ENCODE results near the gene TEX38. TPM values are rescaled to one million over a fixed set of nuclear protein-coding genes. Genes with fewer than 3 reads are reported as not detected.

TEX38 gene
- total RNA-seq, 1 experiment from 2014 or later, result 0.17 TPM

GRCh38 chr1:46686255-46686654 lies 14.6 kb downstream of the TEX38 start:
- no peak overlapping the region for H3K27ac Mint-ChIP-seq
- no peaks in the 10 kb centered on the region for H3K4me1 Mint-ChIP-seq
- no peaks in the 10 kb centered on the region for H3K9me3 Mint-ChIP-seq
- no peak for ATAC-seq
- DNase-seq (ENCODE audit: low spot score), result no peak
- no peak overlapping the region for H3K4me3 Mint-ChIP-seq
- POLR2A ChIA-PET, result no interaction called here
- CTCF ChIA-PET, result no interaction called here
- peaks cover 74% of the 10 kb centered on the region for H3K36me3 Mint-ChIP-seq
- no peak for TF ChIP-seq ZBTB43 (CRISPR knock-in tag; IDR thresholded peaks at IDR 0.05)
- no peak for TF ChIP-seq NFE2L1 (CRISPR knock-in tag; IDR thresholded peaks at IDR 0.05)
- TF ChIP-seq TP53 (CRISPR knock-in tag; IDR thresholded peaks at IDR 0.05), result no peak
- TF ChIP-seq CREB1 (CRISPR knock-in tag; IDR thresholded peaks at IDR 0.05), result no peak
- TF ChIP-seq JAZF1 (CRISPR knock-in tag; IDR thresholded peaks at IDR 0.05), result no peak
- no peak for TF ChIP-seq ATF6 (CRISPR knock-in tag; IDR thresholded peaks at IDR 0.05)
- TF ChIP-seq HMGA2 (CRISPR knock-in tag; IDR thresholded peaks at IDR 0.05), result no peak
- no peak for TF ChIP-seq ATF2 (CRISPR knock-in tag; IDR thresholded peaks at IDR 0.05; ENCODE audit: borderline replicate concordance, low read depth)
- no peak for TF ChIP-seq ZNF396 (CRISPR knock-in tag; IDR thresholded peaks at IDR 0.05; ENCODE audit: borderline replicate concordance)
- no peak for TF ChIP-seq ATF3 (CRISPR knock-in tag; conservative IDR thresholded peaks at IDR 0.05)
- TF ChIP-seq ZBTB21 (CRISPR knock-in tag; IDR thresholded peaks at IDR 0.05; ENCODE audit: borderline replicate concordance), result no peak
- no peak for TF ChIP-seq SMAD4 (CRISPR knock-in tag; IDR thresholded peaks at IDR 0.05)
- TF ChIP-seq KAT7 (CRISPR knock-in tag; IDR thresholded peaks at IDR 0.05; ENCODE audit: borderline replicate concordance), result no peak
- TF ChIP-seq AFF4 (CRISPR knock-in tag; IDR thresholded peaks at IDR 0.05; ENCODE audit: borderline replicate concordance), result no peak
- no peak for TF ChIP-seq CREM (CRISPR knock-in tag; IDR thresholded peaks at IDR 0.05)
- TF ChIP-seq NR2C2 (CRISPR knock-in tag; IDR thresholded peaks at IDR 0.05), result no peak
- no peaks in the 10 kb centered on the region for H3K27me3 Mint-ChIP-seq (ENCODE audit: low read depth)

- no peaks in the 10 kb centered on the region for H3K4me1 Mint-ChIP-seq
- no peak for TF ChIP-seq ZNF281 (CRISPR knock-in tag; IDR thresholded peaks at IDR 0.05)
- TF ChIP-seq OVOL2 (CRISPR knock-in tag; IDR thresholded peaks at IDR 0.05; ENCODE audit: borderline replicate concordance), result no peak
- no peak for TF ChIP-seq JAZF1 (CRISPR knock-in tag; IDR thresholded peaks at IDR 0.05)
- no peak for TF ChIP-seq CREM (CRISPR knock-in tag; IDR thresholded peaks at IDR 0.05)
- TF ChIP-seq ZNF425 (CRISPR knock-in tag; conservative IDR thresholded peaks at IDR 0.05), result no peak
- TF ChIP-seq NR3C1 (CRISPR knock-in tag; conservative IDR thresholded peaks at IDR 0.05; ENCODE audit: low read depth), result no peak
Observed at GRCh38 chr1:46687093-46687659, 15.5 kb downstream of the TEX38 start.

More at GRCh38 chr1:46687093-46687659, 15.5 kb downstream of the TEX38 start:
- no peak overlapping the region for H3K27ac Mint-ChIP-seq
- POLR2A ChIA-PET, result no interaction called here
- H3K27me3 Mint-ChIP-seq (ENCODE audit: low read depth), result no peaks in the 10 kb centered on the region
- CTCF ChIA-PET, result no interaction called here
- no peak overlapping the region for H3K4me3 Mint-ChIP-seq
- H3K9me3 Mint-ChIP-seq, result no peaks in the 10 kb centered on the region
- ATAC-seq, result no peak
- DNase-seq (ENCODE audit: low spot score), result no peak
- peaks cover 75% of the 10 kb centered on the region for H3K36me3 Mint-ChIP-seq

Measured in WTC11 (cell line).